GM21786 (cell line): ENCODE measurements around the gene KPNA2.
"Not testable (repeated sequence)": the region's sequence is repeated elsewhere in the genome, so short reads cannot be mapped to it uniquely, and the experiment has no call there.

Source experiments
- ATAC-seq: cut with Tn5 transposase; IDR thresholded peaks from one replicate; pipeline ENCODE4 v1.9.1; 2021; ENCODE audit not compliant: unreplicated experiment

KPNA2 gene

DNA sequence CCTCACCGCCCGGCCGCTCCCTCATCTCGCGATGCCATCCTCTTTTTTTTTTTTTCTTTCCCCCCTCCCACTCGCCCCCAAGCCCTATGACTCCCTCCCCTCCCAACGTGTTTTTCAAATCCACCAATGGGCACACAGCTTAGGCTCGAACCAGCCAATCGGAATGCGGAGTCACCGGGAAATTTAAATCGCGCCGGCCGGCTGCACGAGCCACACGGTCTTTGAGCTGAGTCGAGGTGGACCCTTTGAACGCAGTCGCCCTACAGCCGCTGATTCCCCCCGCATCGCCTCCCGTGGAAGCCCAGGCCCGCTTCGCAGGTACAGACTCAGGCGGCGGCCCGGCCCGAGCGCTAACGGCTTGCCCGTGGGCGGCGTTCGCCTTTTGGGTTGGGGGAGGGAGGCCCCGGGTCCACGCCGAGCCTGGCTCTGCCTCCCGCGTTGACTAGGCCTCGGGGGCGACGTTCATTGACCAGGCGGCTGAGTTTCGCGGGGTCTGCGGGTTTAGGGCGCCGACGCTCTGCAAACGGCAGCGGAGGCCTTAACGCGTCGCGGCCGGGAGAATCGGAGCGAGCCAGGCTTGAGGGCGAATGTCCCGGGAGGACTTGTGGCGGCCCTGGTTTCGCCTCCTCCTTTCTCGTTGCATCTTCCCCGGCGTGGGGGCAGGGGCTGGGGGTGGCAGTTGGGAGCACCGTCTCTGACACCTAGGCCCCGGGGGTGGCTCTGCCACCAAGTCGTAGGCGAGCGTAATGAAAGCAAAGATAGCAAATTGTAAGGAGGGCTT is at the start of gene KPNA2:
Gene KPNA2 (plus strand): TSS at position 213 of the 781 bp plus-strand sequence. CDS start 1,398 bp downstream, outside the sequence.
- ATAC-seq, result peak; percentile 94

DNA sequence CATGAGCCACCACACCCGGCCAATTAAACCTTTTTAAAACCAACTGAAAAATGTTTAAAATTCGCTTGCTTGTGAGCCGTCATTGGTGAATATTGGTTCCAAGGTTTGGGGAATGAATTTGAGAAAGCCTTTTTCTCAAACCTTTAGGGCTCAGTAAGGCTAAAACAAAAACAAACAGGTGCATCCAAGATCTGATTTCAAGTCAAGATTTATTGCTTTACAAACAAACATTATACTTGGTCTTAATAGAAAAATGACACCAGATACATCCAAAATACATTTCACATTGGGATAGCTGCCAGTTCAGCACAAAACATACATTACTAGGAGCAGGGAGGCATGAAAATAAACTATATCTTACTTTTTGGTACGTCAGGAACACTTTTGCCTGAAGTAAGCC is 44.6 kb upstream of the KPNA2 start:
- ATAC-seq, result no peak

DNA sequence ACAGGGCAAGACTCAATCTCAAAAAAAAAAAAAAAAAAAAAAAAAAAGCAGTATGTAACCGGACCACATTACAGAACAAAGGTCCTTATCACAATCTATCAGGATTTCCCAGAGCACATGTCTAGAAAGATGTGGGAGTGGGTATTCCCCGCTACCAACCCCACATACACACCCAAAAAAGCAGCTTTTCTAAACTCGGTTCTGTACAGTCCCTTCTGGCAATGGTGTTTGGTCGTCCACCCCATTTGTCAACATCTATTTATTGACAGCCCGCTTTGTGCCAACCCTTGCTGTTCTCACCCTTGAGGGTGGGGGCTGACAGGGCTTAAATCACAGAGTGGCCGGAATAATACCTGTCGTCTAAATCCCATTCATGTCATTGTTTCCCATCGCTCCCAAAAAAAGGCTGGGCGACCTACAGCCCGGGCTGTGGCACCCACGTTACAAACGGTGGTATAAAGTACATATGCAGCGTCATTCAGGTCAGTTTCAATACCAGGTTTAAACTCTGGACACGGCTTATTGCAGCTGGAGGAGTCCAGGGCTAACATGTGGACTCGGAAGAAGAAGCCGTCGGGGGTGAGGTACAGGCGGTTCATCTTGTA is 42.9 kb upstream of the KPNA2 start:
- ATAC-seq, result no peak

DNA sequence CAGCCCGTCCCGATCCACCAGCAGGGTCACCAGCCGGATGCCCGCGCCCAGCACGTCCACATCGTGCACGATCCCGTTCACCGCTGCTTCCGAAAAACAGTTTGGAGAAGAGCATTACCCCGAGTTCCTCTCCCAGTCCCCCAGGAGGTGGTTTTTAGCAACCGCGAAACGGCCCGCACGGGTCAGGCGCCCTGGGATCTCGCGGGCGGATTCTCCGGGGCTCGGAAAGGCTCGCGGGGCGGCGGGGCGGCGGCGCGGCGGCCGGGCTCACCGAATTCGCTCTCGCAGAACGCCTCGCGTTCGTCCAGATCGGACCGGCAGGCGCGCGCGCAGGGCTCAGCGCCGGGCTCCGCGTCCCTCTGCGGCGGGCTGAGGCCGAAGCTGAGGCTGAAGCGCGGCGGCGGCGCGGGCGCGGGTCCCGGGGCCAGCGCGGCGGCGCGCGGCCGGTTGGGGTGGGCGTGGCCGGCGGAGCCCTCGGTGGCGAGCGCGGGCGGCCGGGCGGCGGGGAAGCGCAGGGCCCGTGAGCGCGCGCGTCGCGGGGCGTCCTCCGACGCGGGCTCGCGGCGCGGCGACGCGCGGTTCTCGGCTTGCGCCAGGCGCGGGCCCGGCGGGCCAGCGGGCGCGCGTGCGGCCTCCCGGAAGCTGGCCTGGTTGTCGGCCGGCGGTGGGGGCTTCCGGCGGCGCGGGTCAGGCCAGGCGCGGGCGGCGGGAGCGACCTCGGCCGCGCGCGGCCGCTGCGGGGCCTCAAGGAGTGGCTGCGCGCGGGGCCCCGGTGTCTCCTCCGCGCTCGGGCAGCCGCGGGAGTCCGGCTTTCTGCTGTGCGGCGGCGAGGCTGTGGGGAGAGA is 42.2 kb upstream of the KPNA2 start:
- peak; percentile 64 for ATAC-seq

DNA sequence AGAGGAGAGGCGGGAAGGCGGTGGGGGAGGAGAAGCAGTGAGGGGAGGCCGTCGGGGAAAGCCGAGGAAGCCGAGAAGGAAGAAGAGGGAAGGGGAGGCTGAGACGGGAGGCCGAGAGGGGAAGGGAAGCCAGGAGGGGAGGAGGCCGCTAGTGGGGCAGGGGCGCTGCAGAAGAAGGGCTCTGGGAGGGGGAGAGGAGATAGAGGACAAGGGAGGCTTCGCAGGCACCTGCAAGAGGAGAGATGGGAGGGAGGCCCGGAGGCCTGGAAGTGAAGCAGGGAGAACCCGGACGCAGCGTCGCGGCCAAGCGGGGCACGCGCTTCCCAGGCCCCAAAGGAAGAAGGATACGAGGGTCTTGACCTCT is 41.6 kb upstream of the KPNA2 start:
- peak; percentile 1 for ATAC-seq

DNA sequence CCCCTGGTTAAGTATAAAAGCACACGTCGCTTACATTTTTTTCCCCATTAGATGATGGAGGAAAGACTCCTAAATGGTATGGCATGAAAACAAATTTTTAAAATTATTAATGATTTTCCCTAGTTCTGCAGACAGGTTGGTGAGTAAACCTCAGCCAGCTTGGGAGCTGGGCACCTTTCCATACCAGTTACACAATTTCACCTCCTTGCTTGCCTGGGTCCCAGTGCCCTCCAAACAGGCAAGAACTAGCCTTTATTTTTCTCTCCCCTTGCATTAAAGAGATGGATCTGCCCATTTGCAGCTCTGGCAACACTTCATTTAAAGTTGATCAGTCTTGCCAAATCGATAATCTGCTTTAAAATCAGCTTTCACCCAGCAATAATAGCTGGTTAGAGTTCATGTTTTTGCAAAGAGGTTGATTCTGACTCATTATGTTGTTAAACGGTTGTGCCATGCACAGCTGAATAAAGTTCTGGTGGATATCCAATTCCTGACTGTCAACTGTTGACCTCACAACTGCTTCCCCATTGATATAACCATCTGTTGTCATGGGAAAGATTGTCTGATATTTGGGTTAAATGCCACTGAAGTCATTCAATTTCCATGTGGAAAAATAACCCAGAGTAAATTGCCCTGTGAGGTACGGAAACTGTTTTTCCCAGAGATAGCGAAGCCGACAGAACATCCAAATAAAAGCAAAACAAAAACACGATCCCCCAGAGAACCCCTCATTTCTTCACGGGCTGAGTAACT is 40.5 kb upstream of the KPNA2 start:
- no peak for ATAC-seq

DNA sequence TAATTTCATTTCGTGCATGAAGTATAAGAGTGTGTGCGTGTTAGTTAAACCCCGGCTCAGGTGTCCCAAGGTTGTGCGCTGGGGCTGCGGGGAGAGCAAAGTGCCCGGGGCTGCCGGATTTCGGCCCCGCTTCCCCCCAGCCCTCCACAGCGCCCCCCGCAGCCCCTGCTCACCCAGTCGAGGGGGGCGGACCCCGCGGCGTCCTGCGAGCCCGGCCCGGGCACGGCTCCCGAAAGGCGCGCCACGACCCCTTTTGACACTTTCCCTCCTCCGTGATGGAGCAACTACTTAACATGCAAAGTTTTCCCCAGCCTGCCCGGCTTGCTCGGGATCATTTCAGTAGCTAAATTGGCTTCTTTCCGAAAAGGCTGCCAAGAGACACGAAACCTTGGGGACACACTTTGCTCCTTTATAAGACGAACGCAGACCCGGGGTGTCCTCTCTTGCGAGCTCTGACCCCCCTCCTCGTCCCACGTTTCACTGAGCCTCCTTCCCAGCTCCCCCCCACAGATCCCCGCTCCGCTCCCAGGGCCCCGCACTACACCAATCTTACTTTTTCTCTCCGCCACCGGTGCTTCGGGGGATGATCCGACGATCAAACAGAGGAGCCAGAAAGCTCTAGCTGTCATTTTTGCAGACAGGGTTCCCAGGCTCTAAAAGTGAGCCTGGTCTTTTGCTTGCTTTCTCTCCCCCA is 39.8 kb upstream of the KPNA2 start:
- no peak for ATAC-seq

DNA sequence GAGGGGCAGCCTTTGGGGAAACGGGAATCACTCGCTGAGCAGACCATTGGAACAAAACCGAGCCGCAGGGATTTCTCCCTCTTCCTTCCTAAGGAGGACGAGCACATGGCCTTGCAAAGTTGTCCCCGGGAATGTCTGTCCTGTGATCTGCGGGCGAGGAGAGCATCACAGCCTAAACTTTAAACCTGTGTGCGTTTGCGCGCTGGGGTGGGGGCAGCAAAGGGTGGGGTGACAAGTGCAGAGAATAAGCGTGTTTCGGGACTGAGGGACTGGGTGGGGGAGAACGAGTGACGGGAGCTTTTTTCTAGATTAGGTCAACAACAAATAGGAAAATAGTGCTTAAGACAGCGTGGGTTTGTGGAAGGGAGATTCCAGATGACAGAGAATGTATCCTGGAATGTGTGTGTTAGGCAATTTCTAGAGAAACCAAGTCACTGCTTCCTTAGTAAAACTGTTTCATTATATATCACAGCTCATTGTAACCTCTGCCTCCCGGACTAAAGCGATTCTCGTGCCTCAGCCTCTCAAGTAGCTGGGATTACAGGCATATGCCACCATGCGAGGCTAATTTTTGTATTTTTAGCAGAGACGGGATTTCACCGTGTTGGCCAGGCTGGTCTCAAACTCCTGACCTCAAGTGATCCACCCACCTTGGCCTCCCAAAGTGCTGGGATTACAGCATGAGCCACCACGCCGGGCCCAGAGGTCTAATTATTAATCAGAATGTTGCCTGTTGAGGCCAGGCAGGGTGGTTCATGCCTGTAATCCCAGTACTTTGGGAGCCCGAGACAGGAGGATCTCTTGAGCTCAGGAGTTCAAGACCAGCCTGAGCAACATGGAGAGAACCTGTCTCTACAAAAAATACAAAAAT is 39.0 kb upstream of the KPNA2 start, which contains the start of gene C17orf58:
Gene C17orf58 (minus strand): TSS at position 169 of the 871 bp plus-strand sequence. CDS start 271 bp downstream, outside the sequence.
- ATAC-seq, result not testable (repeated sequence)

DNA sequence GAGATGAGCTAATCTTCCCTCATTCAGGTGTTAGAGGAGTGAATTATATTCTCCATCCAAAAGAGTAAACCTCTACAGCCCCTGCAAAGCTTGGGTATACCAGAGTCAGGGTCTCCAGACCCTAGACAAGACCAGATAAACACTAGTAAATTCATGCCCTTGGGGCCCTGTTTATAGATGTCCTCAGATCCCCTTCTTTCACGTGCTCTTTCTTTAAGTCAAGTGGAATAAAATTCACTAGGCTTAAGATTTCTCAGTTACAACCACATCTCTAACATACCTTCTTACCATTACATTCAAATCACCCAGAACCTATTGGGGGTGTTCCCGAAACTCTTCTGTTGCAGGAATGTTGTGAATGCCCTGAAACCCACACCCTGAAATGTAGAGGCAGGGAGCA is 37.1 kb upstream of the KPNA2 start:
- no peak for ATAC-seq

DNA sequence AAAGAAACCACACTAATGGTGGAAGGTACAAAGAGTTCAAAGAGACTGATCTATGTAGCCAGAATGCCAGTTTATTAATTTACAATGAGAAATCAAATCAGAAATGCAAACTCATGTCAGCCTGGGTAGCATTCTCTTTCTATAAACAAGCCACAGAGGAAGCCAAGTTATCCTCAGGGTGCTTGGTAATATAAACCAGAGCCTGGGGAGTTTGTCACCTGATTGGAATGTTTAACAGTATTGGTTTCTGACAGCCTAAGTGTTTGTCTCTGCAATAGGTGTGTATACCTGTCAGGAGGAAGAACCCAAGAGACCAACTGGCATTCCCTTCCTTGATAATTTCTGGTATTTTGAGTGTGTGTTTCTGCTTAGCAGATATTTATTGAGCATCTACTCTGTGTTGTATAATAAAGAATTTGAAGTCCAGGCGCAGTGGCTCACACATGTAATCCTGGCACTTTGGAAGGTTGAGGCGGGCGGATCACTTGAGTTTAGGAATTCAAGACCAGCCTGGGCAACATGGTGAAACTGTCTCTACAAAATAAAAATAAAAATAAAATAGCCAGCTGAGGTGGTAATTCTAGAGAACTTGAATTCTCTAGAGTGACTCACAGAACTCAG is 36.1 kb upstream of the KPNA2 start:
- no peak for ATAC-seq

DNA sequence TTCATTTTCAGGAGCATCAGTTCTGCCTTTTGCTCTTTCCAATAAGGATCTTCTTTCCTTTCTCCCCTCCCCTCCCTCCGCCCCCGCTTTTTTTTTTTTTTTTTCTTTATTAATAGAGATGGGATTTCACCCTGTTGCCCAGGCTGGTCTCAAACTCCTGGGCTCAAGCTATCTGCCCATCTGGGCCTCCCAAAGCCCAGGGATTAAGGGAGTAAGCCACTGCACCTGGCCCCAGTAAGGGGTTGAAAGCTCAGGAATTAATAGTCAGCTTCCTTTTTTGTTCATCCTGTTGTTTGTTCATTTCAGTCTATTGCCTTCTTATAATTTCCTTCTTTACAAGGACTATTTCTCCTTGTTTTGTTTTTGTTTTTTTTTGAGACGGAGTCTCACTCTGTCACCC is 31.3 kb upstream of the KPNA2 start:
- ATAC-seq, result no peak

DNA sequence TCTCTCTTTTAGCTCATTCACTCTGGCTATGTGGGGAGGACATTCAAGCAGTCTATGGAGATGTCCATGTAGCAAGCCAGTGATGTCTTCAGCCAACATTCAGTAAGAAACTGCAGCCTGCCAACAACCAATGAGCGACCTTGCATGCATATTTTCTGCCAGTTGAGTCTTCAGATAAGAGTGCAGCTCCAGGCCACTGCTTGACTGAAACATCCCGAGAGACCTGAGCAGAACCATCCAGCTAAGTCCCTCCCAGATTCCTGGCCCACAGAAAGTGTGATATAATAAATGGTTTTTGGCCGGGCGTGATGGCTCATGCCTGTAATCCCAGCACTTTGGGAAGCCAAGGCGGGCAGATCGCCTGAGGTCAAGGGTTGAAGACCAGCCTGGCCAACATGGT is 28.7 kb upstream of the KPNA2 start:
- ATAC-seq, result no peak

DNA sequence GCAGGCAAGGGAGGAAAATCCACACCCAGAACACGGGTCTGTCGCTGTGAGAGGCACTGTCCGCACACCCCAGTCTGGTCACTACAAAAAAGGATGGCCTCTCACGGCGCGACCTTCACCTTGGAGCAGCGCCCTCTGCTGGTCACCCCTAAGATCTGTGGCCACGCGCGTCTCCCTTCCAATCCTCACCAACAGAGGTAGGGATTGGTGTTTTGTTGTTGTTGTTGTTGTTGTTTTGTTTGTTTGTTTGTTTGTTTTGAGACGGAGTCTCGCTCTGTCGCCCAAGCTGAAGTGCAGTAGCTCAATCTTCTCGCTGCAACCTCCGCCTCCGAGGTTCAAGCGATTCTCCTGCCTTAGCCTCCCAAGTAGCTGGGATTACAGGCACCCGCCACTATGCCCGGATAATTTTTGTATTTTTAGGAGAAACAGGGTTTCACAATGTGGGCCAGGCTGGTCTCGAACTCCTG is 24.3 kb upstream of the KPNA2 start:
- no peak for ATAC-seq

DNA sequence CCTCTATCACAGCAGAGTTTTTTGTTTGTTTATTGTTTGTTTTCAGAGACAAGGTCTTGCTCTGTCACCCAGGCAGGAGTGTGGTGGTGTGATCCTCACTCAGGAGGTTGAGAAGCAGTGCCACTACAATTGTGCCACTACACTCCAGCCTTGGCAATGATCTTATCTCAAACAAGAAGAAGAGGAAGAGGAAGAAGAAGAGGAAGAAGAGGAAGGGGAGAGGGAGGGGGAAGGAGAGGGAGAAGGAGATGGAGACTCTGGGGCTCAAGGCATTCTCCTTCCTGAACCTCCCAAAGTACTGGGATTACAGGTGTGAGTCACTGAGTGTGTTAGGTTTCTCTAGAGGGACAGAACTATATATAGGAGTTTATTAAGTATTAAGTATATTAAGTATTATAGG is 22.1 kb upstream of the KPNA2 start:
- ATAC-seq, result no peak

DNA sequence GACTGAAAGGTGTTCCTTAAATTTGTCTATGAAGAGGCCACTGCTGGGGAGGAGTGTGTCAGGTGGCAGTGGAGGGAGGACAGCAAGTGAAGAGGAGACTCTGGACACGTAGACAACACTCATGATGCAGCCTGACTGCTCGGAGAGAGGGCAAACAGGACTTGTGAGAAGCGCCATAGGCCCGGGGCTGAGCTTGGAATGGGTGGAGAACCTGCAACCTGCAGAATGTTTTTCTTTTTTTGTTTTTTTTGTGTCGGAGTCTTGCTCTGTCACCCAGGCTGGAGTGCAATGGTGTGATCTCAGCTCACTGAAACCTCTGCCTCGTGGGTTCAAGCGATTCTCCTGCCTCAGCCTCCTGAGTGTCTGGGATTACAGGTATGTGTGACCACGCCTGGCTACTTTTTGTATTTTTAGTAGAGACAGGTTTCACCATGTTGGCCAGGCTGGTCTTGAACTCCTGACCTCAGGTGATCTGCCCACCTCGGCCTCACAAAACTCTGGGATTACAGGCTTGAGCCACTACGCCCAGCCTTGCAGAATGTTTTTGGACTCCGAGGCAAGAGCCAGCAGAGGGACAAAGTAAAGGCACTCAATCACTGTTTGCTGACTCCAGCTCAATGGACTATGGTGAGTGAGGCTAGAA is 20.3 kb upstream of the KPNA2 start:
- no peak for ATAC-seq

DNA sequence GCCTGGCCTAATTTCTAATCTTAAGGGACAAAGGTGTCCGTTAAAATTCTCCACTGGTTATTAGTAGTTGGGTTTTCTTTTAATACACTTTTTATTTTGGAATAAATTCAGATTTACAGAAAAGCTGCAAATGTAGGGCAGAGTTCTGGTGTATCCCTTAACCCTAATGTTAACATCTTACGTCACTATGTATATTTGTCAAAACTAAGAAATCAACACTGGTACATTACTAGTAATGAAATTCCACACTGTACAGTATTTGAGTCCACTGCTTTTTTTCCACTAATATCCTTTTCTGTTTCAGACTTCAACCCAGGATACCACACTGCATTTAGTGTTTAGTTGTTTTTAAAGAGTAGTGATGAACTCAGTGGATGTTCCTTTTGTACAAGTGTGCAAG is 18.7 kb upstream of the KPNA2 start:
- ATAC-seq, result no peak

DNA sequence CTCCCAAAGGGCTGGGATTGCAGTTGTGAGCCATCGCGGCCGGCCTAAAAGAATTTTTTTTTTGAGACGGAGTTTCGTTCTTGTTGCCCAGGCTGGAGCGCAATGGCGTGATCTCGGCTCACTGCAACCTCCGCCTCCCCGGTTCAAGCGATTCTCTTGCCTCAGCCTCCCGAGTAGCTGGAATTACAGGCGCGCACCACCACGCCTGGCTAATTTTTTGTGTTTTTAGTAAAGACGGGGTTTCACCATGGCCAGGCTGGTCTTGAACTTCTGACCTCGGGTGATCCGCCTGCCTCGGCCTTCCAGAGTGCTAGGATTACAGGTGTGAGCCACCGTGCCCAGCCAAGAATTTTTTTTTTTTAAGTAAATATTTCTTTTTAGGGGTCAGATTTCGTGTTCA is 17.0 kb upstream of the KPNA2 start:
- ATAC-seq, result not testable (repeated sequence)

DNA sequence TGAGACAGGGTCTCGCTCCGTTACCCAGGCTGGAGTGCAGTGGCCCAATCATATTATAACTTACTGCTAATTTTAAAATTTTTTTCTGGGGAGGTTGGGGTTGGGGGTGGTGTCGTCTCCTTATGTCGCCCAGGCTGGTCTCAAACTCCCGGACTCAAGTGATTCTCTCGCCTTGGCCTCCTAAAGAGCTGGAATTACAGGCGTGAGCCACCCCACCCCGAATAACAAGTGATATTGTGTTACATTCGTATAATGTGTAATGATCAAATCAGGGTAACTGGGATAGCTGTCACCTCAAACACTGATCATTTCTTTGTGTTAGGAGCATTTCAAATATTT is 16.2 kb upstream of the KPNA2 start:
- ATAC-seq, result no peak
